SK-N-MC (cell line): Measurements from ENCODE around the gene CREB5.
"Not testable (repeated sequence)": the region's sequence is repeated elsewhere in the genome, so short reads cannot be mapped to it uniquely, and the experiment has no call there.

Experiments used
- DNase-seq: peaks from one replicate; pipeline ENCODE4 v3.0.0-alpha.2; 2011; ENCODE audit warnings: low read depth, low spot score
- H3K27ac ChIP-seq: fragments of 200-600 bp; sonication (generic); 2 replicates; pipeline ENCODE4 v1.5.1; 2016; ENCODE audit warnings: mixed run types
- H3K36me3 ChIP-seq: fragments of 200-600 bp; sonication (generic); 2 replicates; pipeline ENCODE4 v1.6.1; 2017; ENCODE audit warnings: antibody characterized with exemption, low read length, mixed read lengths; ENCODE audit not compliant: insufficient read depth
- H3K4me3 ChIP-seq: fragments of 200-600 bp; sonication (generic); 2 replicates; pipeline ENCODE4 v1.5.1; 2016
- H3K9ac ChIP-seq: fragments of 200-600 bp; sonication (generic); 2 replicates; pipeline ENCODE4 v1.8.0; 2017; ENCODE audit warnings: mixed run types, mixed read lengths; ENCODE audit not compliant: insufficient read length
- H3K9me3 ChIP-seq: fragments of 200-600 bp; sonication (generic); 2 replicates; pipeline ENCODE4 v1.6.1; 2017; ENCODE audit warnings: low read depth, mild to moderate bottlenecking, antibody characterized with exemption, low read length, moderate library complexity, mixed read lengths
- EZH2 ChIP-seq: fragments of 200-600 bp; sonication (generic); IDR thresholded peaks from one replicate; pipeline ENCODE4 v1.6.1; 2017; ENCODE audit warnings: antibody characterized with exemption
- FOXP2 ChIP-seq: optimal IDR thresholded peaks from 2 replicates; pipeline ENCODE3; 2011; ENCODE audit warnings: mild to moderate bottlenecking, moderate library complexity; ENCODE audit not compliant: insufficient read depth; ENCODE audit errors: extremely low read length, control extremely low read depth
- POLR2AphosphoS5 ChIP-seq: IDR thresholded peaks from 2 replicates; pipeline ENCODE4 v1.6.1; 2012; ENCODE audit warnings: mild to moderate bottlenecking, low read depth, low read length, borderline replicate concordance

The CREB5 gene

GRCh38 chr7:28823582-28823981 is 411.3 kb downstream of the CREB5 start:
- DNase-seq: no peak
- Histone ChIP-seq H3K27ac (no peak overlapping the region), H3K9me3 (no peaks in the 10 kb centered on the region), H3K4me3 (no peak overlapping the region), H3K36me3 (no peaks in the 10 kb centered on the region), H3K9ac (no peak overlapping the region)
- TF ChIP-seq EZH2: no peak
- no peak for TF ChIP-seq POLR2AphosphoS5
- TF ChIP-seq FOXP2: no peak

DNA sequence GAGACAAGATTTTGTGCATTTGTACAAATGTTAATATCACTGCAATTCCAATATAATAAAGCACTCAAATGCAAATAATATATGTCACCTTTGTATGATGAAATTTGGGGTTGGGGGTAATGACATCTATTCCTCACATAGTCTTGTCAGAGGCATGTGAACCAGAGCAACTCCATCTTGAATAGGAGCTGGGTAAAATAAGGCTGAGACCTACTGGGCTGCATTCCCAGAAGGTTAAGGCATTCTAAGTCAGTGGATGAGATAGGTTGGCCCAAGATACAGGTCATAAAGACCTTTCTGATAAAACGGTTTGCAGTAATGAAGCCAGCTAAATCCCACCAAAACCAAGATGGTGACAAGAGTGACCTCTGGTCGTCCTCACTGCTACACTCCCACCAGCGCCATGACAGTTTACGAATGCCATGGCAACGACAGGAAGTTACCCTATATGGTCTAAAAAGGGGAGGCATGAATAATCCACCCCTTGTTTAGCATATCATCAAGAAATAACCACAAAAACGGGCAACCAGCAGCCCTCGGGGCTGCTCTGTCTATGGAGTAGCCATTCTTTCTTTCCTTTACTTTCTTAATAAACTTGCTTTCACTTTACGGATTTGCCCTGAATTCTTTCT is 413.6 kb downstream of the CREB5 start:
- not testable (repeated sequence) for H3K9me3 ChIP-seq, DNase-seq, H3K4me3 ChIP-seq, H3K27ac ChIP-seq, H3K9ac ChIP-seq, H3K36me3 ChIP-seq

DNA sequence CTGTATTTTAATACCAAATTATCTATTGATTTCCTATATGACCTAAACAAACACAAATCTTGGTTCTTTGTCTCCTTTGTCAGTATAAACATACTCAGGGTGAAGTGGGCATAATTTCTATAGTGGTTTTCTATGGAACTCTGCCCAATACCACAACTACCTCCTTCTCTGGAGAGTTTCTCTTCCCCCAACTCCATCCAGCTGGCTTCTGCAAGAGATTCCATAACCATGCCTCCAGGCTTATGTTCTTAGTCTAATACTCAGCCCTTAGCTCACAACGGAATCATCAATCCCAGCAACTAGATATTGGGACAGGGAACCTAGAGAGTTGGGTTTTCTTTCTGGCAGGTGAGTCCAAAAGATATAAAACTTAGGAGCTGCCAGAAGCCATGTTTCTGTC is 418.5 kb downstream of the CREB5 start:
- TF ChIP-seq EZH2 (no peak), FOXP2 (no peak), POLR2AphosphoS5 (no peak)
- DNase-seq: no peak

GRCh38 chr7:28832669-28833068 is 420.4 kb downstream of the CREB5 start:
- Histone ChIP-seq H3K9ac (no peak overlapping the region), H3K36me3 (no peaks in the 10 kb centered on the region), H3K4me3 (no peak overlapping the region), H3K27ac (no peak overlapping the region), H3K9me3 (no peaks in the 10 kb centered on the region)
- TF ChIP-seq EZH2: no peak
- no peak for TF ChIP-seq POLR2AphosphoS5
- no peak for TF ChIP-seq FOXP2
- DNase-seq: no peak

More for the DNA sequence above, 418.5 kb downstream of the CREB5 start:
- Histone ChIP-seq H3K36me3 (no peaks in the 10 kb centered on the region), H3K9me3 (no peaks in the 10 kb centered on the region), H3K27ac (no peak overlapping the region), H3K9ac (no peak overlapping the region), H3K4me3 (no peak overlapping the region)

DNA sequence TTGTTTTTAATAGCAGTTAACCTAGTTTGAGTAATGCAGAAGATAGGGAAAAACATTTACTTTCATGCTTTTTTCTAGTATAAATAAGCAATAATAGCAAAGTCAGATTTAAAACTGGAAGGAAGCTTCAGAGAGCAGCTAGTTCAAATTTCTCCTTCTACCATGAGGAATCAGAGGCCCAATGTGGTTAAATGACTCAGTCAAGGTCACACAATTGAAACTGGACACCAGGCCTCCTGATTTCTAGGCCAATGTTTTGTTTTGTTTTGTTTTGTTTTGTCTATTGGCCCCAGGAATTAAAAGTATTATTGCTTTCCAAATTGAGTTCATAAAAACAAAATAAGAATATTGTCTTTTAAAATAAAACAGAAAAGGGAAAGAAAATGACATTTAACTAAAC is 423.5 kb downstream of the CREB5 start:
- no peaks in the 10 kb centered on the region for H3K36me3 ChIP-seq
- TF ChIP-seq POLR2AphosphoS5 (no peak), FOXP2 (no peak), EZH2 (no peak)
- H3K4me3 ChIP-seq: no peak overlapping the region
- no peak overlapping the region for H3K9ac ChIP-seq
- no peaks in the 10 kb centered on the region for H3K9me3 ChIP-seq
- no peak for DNase-seq
- no peak overlapping the region for H3K27ac ChIP-seq

DNA sequence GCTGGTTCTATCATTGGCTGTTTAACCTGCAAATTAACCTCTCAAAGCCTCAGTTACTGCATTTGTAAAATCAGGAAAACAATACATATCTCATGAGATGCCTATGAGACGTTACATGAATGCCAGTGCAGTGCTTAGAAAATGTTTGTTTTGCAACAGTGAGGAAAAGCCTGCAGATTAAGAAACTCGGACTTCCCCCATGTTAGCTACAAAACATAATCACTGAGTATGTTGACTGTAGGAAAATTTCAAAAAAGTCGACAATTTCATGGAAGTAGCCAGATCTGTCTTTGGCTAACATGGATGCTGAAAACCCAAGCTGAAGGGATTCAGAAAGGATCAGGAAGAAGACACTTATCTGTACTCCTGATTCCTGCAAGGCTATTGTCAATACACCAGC is 424.4 kb downstream of the CREB5 start:
- no peak overlapping the region for H3K4me3 ChIP-seq
- DNase-seq: no peak
- H3K9me3 ChIP-seq: no peaks in the 10 kb centered on the region
- H3K36me3 ChIP-seq: no peaks in the 10 kb centered on the region
- no peak overlapping the region for H3K9ac ChIP-seq
- no peak overlapping the region for H3K27ac ChIP-seq
- TF ChIP-seq FOXP2 (no peak), POLR2AphosphoS5 (no peak), EZH2 (no peak)

DNA sequence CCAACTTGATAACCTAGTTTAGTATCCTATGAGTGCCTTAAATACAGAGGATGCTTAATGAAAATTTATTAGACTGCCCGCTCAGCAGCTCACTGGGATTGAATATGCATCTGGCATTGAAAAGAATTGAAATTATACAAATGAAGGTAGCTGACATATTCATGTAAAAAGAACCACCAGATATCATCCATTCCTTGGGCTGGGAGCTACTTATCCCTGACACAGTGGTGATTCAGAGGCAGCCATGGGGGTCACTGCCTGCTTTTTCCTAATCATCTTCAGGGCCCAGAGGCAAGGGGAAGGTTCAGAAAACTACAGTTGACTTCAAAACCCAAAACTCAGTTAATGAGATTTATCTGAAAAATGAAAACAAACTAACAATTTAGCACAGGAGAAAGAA is 424.9 kb downstream of the CREB5 start:
- H3K36me3 ChIP-seq: no peaks in the 10 kb centered on the region
- H3K27ac ChIP-seq: no peak overlapping the region
- no peak overlapping the region for H3K9ac ChIP-seq
- H3K9me3 ChIP-seq: no peaks in the 10 kb centered on the region
- DNase-seq: no peak
- no peak overlapping the region for H3K4me3 ChIP-seq
- TF ChIP-seq FOXP2 (no peak), POLR2AphosphoS5 (no peak), EZH2 (no peak)

GRCh38 chr7:28840592-28840995 is 428.3 kb downstream of the CREB5 start:
- Histone ChIP-seq H3K36me3 (no peaks in the 10 kb centered on the region), H3K9me3 (no peaks in the 10 kb centered on the region), H3K27ac (no peak overlapping the region), H3K4me3 (no peak overlapping the region), H3K9ac (no peak overlapping the region)
- TF ChIP-seq POLR2AphosphoS5 (no peak), FOXP2 (no peak)
- DNase-seq: no peak

DNA sequence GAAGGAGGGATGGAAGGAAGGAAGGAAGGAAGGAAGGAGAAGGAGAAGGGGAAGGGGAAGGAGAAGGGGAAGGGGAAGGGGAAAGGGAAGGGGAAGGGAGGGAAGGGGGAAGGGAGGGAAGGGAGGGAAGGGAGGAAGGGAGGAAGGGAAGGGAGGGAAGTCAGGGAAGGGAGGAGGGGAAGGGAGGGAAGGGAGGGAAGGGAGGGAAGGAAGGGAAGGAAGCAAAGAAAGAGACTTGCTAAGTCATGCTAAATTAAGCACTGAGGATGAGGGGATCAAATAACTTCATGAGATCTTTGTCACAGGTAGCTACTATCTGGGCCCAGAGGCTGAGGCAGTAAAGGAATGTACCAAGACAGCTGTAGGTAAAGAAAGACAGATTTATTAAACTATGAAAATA is 429.4 kb downstream of the CREB5 start:
- H3K9ac ChIP-seq: no peak overlapping the region
- no peaks in the 10 kb centered on the region for H3K36me3 ChIP-seq
- no peak overlapping the region for H3K27ac ChIP-seq
- no peak overlapping the region for H3K4me3 ChIP-seq
- H3K9me3 ChIP-seq: no peaks in the 10 kb centered on the region
- no peak for TF ChIP-seq POLR2AphosphoS5
- no peak for TF ChIP-seq FOXP2
- TF ChIP-seq EZH2: no peak
- no peak for DNase-seq
